ENCODE results near the gene RBM38.
"Not testable (repeated sequence)": the region's sequence is repeated elsewhere in the genome, so short reads cannot be mapped to it uniquely, and the experiment has no call there.

The RBM38 gene

GRCh38 chr20:57390604-57391438, at the start of gene RBM38:
Gene RBM38, plus strand, starts transcription at chr20:57391396. Its CDS starts 186 bp downstream, at chr20:57391582.
- DNase-seq: no peak

DNA sequence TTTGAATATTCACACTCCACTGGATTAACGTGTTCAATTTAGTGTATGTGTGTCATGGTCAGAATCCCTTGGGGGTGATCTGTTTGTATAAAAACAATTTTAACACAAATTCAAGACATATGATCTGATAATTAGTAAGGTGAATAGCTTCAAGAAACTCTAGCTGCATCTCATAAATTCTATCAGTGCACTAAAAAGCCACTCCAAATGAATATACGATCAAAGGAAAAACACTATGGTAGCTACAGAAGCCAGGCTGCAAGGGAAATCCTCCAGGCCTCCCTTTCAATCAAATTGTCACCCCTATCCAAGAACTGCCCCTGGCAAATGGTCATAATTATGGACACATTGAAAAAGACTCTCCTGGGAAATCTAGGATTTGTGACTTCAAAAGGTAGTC, 49.5 kb upstream of the RBM38 start:
- DNase-seq: no peak

DNA sequence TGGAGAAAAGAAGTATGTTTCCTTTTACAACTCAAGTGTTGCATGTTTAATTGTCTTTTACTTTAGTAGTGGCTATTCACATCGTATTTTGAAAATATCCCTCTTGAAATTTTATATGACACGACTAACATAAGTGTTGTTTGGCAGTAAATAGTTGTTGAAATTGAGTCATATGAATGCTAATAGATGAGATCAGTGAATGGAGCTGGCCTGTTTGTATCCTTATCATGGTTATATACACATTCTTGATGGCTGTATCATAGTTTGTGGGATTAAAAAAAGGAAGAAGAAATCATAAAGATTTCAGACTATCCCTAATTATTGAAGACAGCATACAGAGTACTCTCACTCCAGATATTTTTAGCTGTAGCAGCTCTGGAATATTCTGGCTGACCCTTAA, 48.4 kb upstream of the RBM38 start:
- no peak for DNase-seq

DNA sequence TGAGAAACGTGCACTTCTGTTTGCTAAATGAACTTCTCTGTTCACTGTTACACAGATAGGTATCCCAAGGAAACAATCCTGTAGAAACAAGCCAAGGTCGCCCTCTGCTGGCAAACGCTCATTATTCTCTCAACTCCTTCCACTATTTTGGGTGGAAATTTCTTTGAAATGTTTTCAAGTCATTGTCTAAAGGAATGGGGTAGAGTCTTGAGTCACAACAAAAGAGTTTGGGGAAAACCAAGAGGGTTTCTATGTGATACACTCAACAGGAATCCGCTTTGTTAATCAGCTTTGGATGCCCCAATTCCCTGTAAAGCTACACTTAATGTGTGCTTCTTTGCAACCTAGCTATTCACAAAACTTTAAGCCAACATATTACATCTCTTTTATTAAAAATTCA, 44.7 kb upstream of the RBM38 start:
- no peak for DNase-seq

DNA sequence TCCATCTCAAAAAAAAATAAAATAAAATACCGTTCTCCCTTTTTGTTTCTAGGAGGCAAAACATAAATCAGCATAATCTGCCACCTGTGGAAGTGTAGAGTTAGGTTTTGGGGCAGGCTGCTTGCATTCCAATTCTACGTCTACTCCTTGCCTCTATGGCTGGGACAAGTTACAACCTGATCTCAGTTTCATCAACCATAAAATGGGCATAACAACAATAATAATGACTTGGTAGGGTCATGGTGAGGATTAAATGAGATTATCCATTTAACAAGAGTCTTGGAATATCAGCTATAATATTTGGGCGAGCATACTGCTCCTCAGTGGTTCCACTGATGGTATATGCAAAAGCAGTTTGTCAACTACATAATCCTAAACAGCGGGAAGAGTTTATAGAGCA, 43.8 kb upstream of the RBM38 start:
- DNase-seq: no peak

GRCh38 chr20:57348200-57348921, 42.8 kb upstream of the RBM38 start:
- not testable (repeated sequence) for DNase-seq

- not testable (repeated sequence) for DNase-seq
Measured at GRCh38 chr20:57348922-57349574, 42.1 kb upstream of the RBM38 start.

DNA sequence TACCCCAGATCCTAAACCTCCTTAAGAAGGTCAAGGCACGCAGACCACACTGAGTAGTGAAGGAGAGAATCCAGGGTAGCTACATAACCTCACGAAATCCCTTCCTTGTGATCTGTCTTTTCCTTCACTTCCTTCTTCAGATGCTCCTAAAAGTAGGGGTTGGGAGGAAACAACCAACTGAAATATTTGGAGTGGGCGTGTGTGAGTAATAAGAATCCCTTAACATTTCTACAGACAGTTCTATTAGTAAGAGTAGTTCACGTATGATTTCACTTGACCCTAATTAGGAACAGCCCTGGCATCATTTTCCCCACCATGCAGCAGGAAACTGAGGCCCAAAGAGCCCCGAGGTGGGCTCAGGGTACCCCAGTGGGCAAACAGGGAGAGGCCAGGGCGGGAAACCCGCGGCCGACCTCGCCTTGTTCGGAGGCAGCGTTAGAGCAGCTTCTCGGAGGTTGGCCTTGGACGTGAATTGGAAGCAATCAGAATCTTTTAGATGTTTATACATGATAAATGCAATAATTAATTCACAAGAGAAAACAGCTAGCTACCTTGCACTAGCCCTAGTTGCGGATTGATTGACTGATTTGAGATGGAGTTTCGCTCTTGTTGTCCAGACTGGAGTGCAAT, 41.0 kb upstream of the RBM38 start:
- no peak for DNase-seq

- DNase-seq: not testable (repeated sequence)
Measured at GRCh38 chr20:57350726-57351041, 40.5 kb upstream of the RBM38 start.

- DNase-seq: no peak
Measured at GRCh38 chr20:57351042-57351783, 40.0 kb upstream of the RBM38 start, which contains the start of gene RAE1. Gene RAE1, plus strand, starts transcription at chr20:57351255. Its CDS starts 2,784 bp downstream, at chr20:57354039.

- DNase-seq: no peak
Measured at GRCh38 chr20:57352305-57352704, 38.9 kb upstream of the RBM38 start.

DNA sequence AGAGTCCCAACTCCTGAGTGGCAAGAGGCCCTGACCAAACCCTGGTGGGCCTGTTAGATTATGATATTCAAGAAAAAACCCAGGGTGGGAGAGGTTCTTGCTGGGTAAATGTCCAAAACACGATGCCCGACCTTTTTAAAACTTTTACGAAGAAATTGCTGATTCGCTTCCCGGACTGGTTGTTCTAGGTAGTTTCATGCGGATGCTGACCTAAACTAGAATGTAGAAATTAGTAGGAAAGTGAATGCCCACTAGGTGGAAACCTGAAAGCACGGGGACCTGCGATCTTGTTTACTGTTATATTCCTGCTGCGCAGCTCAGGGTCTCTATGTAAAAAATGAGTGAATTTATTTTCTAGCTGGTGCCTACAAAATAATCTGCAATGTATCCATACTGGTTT, 37.8 kb upstream of the RBM38 start:
- no peak for DNase-seq

GRCh38 chr20:57361517-57361916, 29.7 kb upstream of the RBM38 start:
- no peak for DNase-seq

- no peak for DNase-seq
Measured at GRCh38 chr20:57364451-57364850, 26.7 kb upstream of the RBM38 start.

DNA sequence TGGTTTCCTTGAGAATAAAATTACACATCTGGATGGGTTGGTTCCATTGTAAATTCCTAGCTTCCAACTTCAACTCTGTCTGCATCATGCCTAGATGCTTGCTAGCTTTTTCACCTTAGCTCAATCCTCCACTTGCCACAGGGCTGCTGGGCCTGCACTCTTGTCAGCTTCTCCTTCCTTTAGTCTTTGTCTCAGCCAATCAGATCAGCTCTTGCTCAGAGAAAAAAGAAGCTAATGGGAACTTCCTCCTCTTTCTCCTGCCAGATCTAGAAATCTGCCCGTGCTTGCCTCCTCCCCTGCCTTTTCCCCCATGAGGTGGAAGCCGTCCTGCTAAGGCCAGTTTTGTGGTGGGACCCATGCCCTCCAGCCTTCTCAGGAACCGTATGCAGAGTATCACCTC, 21.6 kb upstream of the RBM38 start:
- DNase-seq: no peak

DNA sequence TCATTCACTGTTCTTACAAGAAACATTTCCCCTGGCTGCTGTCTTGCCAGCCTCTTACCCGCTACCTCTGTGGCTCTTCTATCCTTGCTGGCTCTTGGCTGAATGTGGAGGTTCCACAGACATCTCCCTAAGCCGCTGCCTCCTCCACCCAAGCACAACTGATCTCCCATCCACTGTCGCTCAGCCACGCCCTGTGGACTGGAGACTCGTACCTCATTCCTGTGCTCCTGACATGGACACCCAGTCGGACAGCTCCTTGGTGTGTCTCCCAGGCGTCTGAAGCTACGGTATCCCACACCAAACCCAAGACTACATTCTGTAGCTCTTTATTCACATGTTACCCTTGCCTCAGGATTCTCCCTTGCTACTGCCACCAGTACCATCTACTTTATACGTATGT, 20.9 kb upstream of the RBM38 start:
- no peak for DNase-seq

DNA sequence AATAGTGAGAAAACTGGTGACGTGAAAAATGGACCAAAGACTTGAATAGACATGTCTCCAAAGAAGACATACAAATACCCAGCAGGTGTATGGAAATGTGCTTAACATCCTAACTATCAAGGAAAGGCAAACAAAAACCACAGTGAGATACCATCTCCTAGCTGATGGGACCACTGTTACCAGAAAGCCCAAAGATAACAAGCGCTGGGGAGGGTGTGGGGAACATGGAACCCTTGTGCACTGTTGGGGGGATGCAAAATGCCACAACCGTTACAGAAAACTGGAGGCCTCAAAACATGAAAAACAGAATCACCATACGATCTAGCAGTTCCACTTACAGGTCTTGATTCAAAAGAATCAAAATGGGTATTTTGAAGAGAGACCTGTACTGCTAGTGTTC, 19.8 kb upstream of the RBM38 start:
- no peak for DNase-seq

GRCh38 chr20:57372157-57372556, 19.0 kb upstream of the RBM38 start:
- DNase-seq: no peak

DNA sequence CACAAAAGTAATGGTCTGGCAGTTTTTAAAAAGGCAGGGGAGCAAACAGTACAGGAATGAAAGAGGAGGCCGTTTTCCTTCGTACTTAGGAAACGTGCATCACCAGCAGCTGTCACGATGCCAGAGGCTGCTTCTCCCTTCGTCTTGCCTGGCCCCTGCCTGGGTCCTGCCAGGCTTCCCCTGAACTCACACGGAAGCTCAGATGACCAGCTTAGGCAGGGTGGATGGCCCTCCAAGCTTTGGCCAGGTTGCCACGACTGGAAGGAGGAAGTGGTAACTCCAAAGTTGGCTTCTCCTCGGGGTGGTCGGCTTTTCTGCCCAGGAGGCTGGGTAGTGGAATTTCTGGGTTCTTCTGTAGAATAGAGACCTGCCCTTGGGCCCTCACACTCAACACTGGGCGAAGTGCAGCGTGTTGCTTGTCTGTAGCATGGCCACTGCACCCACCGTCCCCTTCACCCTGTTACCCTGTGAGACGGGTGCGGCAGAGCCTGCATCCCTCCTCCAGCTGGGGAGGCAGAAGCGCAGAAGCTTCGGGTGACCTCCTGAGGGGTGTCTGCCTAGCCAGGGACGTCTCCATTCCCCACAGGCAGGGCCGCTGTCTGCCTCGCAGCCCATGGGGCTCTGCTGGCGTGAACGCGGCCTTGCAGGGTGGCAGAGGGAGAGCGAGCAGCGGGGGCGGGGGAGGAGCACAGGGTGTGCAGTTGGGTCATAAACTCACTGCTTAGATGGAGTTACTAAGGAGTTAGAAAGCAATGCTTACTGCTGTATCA, 18.4 kb upstream of the RBM38 start:
- DNase-seq: no peak

DNA sequence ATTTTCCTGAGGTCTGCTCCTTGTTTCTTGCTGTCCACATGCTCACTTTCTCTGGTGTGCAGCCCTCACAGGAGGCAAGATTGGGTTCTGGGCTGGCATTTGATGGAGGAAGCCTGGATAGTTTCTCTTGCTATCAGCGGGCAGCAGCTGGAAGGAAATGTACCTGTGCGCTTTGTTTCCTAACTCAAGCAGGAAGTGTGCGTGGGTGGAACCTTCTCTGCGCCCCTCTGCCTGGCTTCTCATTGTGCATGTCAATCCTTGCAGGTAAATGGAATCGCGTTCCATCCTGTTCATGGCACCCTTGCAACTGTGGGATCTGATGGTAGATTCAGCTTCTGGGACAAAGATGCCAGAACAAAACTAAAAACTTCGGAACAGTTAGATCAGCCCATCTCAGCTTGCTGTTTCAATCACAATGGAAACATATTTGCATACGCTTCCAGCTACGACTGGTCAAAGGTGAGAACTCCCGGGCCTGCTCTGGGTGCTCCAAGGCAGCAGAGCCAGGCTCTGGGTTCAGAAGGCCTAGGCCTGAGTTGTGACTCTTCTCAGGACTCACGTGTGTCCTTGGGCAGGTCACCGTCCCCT, 16.8 kb upstream of the RBM38 start:
- no peak for DNase-seq

GRCh38 chr20:57374931-57375651, 16.1 kb upstream of the RBM38 start:
- DNase-seq: no peak
